Panc1 (cell line): Measurements from ENCODE around the gene RHOXF2B. TPM values are rescaled to one million over a fixed set of nuclear protein-coding genes. Genes with fewer than 3 reads are reported as not detected.

Experiments
- ATAC-seq: fragments of 200-7000 bp; cut with Tn5 transposase; 2 replicates; pipeline ENCODE4 v1.9.1; 2020; ENCODE audit warnings: mild to moderate bottlenecking, moderate library complexity
- BruUV-seq: library from RNA; stranded (reverse); fragments of 400-500 nt; replicated peaks from 2 replicates; lab custom pipeline; 2021; lab: Mats Ljungman, UMichigan
- CTCF ChIA-PET: fragments of 300-600 bp; sonication (Branson Sonifier 250); formaldehyde crosslinking; loops from one replicate; lab custom pipeline; 2022; ENCODE audit warnings: antibody characterized with exemption; lab: Charles Lee
- POLR2A ChIA-PET: fragments of 300-600 bp; sonication (Branson Sonifier 250); formaldehyde crosslinking; loops from one replicate; lab custom pipeline; 2022; ENCODE audit warnings: antibody characterized with exemption; lab: Charles Lee
- DNase-seq: peaks from one replicate; pipeline ENCODE4 v3.0.0-alpha.2; 2010; ENCODE audit warnings: low read depth, low spot score
- H3K27ac ChIP-seq: 2 replicates; pipeline ENCODE4 v1.5.1; 2011; ENCODE audit warnings: mild to moderate bottlenecking, low read length, inconsistent platforms
- H3K27me3 ChIP-seq: fragments of 200-500 bp; sonication (Bioruptor generic); 2 replicates; pipeline ENCODE4 v1.6.0; 2014; ENCODE audit warnings: low read length, inconsistent platforms; ENCODE audit not compliant: control insufficient read depth, insufficient read depth
- H3K36me3 ChIP-seq: fragments of 200-500 bp; sonication (Bioruptor generic); 2 replicates; pipeline ENCODE4 v1.5.1; 2014; ENCODE audit warnings: inconsistent platforms, mild to moderate bottlenecking, low read length, moderate library complexity; ENCODE audit not compliant: control insufficient read depth, insufficient read depth
- H3K4me1 ChIP-seq: 2 replicates; pipeline ENCODE4 v1.5.1; 2011; ENCODE audit warnings: inconsistent platforms, mild to moderate bottlenecking, low read length, moderate library complexity; ENCODE audit not compliant: control insufficient read depth, insufficient read depth
- H3K4me3 ChIP-seq, 2 experiments: 2 replicates each; pipeline ENCODE4 v1.5.1; 2011 to 2012; ENCODE audit warnings: low read depth in 2 of 2, low read length in 2 of 2, mild to moderate bottlenecking in 2 of 2, inconsistent platforms in 1 of 2, moderate library complexity in 1 of 2
- H3K9me3 ChIP-seq: fragments of 200-500 bp; sonication (Bioruptor generic); 2 replicates; pipeline ENCODE4 v1.5.1; 2014; ENCODE audit warnings: low read depth, mild to moderate bottlenecking, inconsistent platforms, low read length, moderate library complexity; ENCODE audit not compliant: control insufficient read depth, insufficient read depth
- POLR2AphosphoS5 ChIP-seq: IDR thresholded peaks from 2 replicates; pipeline ENCODE4 v1.6.1; 2012; ENCODE audit warnings: mild to moderate bottlenecking, low read depth, low read length, moderate library complexity
- REST ChIP-seq, 2 experiments: IDR thresholded peaks; 2 replicates each; pipeline ENCODE4 v1.6.1; 2011 to 2012; ENCODE audit warnings: low read depth in 2 of 2, control low read depth in 1 of 2, low read length in 1 of 2, mild to moderate bottlenecking in 1 of 2, moderate library complexity in 1 of 2; ENCODE audit not compliant: insufficient read depth in 1 of 2
- SIN3A ChIP-seq: IDR thresholded peaks from 2 replicates; pipeline ENCODE4 v1.6.1; 2012; ENCODE audit warnings: low read depth, mild to moderate bottlenecking, low read length, moderate library complexity, borderline replicate concordance; ENCODE audit not compliant: insufficient read depth
- TCF7L2 ChIP-seq: IDR thresholded peaks from 2 replicates; pipeline ENCODE4 v1.6.1; 2011; ENCODE audit warnings: mild to moderate bottlenecking, low read depth, low read length, inconsistent platforms
- in situ Hi-C: cut with HindIII; loops from 2 replicates; pipeline ENCODE4 v1.10.0; 2016; ENCODE audit warnings: low sequenced_read_pairs, low pct_unique_long_range_greater_than_20kb
- intact Hi-C: fragments of 100-400 bp; cut with micrococcal nuclease; formaldehyde crosslinking; loops from one replicate; pipeline ENCODE4 v1.10.0; 2022; ENCODE audit not compliant: unreplicated experiment
- total RNA-seq: library from RNA; stranded (reverse); gene quantifications from one replicate; pipeline ENCODE4 v1.2.1, GENCODE V29; 2021; ENCODE audit not compliant: unreplicated experiment
- TF ChIP-seq, protein P1 (sequence below): fragments of 450-650 bp; IDR thresholded peaks from 2 replicates; pipeline ENCODE4 v1.5.1; 2017; ENCODE audit warnings: mild to moderate bottlenecking

RHOXF2B gene
- total RNA-seq, 1 experiment from 2014 or later: 0.10 TPM

DNA sequence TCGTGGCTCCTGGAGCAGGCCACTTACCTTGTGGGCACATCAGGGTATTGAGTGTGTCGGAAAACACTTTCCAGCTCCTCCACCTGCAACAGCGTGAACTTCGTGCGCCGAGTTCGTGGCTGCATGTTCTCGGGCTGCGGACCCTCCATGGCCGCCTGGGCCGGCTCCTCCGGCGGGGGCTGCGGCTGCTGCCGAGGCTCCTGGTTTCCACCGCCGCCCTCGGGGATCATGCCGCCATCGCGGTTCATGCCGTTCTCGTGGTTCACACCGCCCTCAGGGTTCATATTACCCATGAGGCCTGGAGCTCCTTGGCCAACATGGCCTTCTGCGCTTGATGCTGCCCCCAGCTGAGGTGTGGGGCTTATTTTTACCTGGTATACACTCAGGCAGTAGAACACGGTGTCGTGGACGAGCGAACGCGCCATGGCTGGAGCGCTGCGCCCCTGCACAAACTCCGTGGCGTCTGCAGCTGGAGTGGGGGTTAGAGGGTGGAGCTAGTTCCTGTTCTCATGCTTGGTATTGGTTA is 38.0 kb upstream of the RHOXF2B start, which contains the start of gene RHOXF1:
TSS of gene RHOXF1 (minus strand) at position 476 of the 526 bp plus-strand sequence. CDS start at position 425, 51 bp downstream.
- no peak within 1 kb of the TSS for H3K27ac ChIP-seq
- BruUV-seq: no TSS peak
- H3K36me3 ChIP-seq: no peaks in the 10 kb centered on the region
- DNase-seq (no peak), ATAC-seq (no peak)
- H3K27me3 ChIP-seq: no peaks in the 10 kb centered on the region
- in situ Hi-C loops (no loop called here), intact Hi-C loops (no loop called here)
- no peak for TF ChIP-seq SIN3A
- CTCF ChIA-PET: no interaction called here
- no peaks in the 10 kb centered on the region for H3K9me3 ChIP-seq
- H3K4me3 ChIP-seq: no peak within 1 kb of the TSS
- no peaks in the 10 kb centered on the region for H3K4me1 ChIP-seq
- POLR2A ChIA-PET: no interaction called here

GRCh38 chrX:120111611-120112010 is 34.1 kb upstream of the RHOXF2B start:
- no peaks in the 10 kb centered on the region for H3K9me3 ChIP-seq
- in situ Hi-C loops (no loop called here), intact Hi-C loops (no loop called here)
- DNase-seq: no peak
- no peaks in the 10 kb centered on the region for H3K4me1 ChIP-seq
- no peaks in the 10 kb centered on the region for H3K36me3 ChIP-seq
- ChIA-PET POLR2A (no interaction called here), CTCF (no interaction called here)
- BruUV-seq: no TSS peak
- no peak overlapping the region for H3K4me3 ChIP-seq
- no peaks in the 10 kb centered on the region for H3K27me3 ChIP-seq
- TF ChIP-seq, protein P1, sequence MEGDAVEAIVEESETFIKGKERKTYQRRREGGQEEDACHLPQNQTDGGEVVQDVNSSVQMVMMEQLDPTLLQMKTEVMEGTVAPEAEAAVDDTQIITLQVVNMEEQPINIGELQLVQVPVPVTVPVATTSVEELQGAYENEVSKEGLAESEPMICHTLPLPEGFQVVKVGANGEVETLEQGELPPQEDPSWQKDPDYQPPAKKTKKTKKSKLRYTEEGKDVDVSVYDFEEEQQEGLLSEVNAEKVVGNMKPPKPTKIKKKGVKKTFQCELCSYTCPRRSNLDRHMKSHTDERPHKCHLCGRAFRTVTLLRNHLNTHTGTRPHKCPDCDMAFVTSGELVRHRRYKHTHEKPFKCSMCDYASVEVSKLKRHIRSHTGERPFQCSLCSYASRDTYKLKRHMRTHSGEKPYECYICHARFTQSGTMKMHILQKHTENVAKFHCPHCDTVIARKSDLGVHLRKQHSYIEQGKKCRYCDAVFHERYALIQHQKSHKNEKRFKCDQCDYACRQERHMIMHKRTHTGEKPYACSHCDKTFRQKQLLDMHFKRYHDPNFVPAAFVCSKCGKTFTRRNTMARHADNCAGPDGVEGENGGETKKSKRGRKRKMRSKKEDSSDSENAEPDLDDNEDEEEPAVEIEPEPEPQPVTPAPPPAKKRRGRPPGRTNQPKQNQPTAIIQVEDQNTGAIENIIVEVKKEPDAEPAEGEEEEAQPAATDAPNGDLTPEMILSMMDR: no peak
- no peak for TF ChIP-seq REST (IDR thresholded peaks at IDR 0.05; ENCODE audit: insufficient read depth in 1 of 2, low read depth in 2 of 2, low read length in 1 of 2)
- no peak for TF ChIP-seq TCF7L2
- no peak for TF ChIP-seq SIN3A
- no peak for TF ChIP-seq POLR2AphosphoS5
- no peak overlapping the region for H3K27ac ChIP-seq
- no peak for ATAC-seq

DNA sequence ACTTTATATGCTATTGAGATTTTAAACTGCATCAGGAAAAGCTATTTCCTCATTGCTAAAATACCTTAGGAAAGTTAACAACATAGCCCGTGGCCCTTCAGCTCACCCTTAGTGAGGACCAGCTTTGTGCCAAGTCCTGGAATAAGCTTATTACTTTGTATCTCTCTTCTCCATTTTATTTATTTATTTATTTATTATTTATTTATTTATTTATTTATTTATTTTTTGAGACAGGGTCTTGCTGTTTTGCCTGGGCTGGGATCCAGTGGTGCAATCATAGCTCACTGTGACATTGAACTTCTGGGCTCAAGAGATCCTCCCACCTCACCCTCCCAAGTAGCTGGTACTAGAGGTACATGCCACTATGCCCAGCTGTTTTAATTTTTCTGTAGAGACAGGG is 31.9 kb upstream of the RHOXF2B start:
- ATAC-seq (no peak), DNase-seq (no peak)
- in situ Hi-C loops: no loop called here
- ChIA-PET POLR2A (no interaction called here), CTCF (interaction anchor here (0.6 kb wide), 1 partner anchor 229 kb away, joined by 3 read pairs; no protein-coding TSS in a partner anchor)
- H3K9me3 ChIP-seq: no peaks in the 10 kb centered on the region
- intact Hi-C loops: no loop called here
- TF ChIP-seq POLR2AphosphoS5 (no peak), REST (IDR thresholded peaks at IDR 0.05; ENCODE audit: insufficient read depth in 1 of 2, low read depth in 2 of 2, low read length in 1 of 2) (no peak), SIN3A (no peak), TCF7L2 (no peak)
- TF ChIP-seq, protein P1: no peak
- H3K4me1 ChIP-seq: no peaks in the 10 kb centered on the region
- H3K36me3 ChIP-seq: no peaks in the 10 kb centered on the region
- H3K27ac ChIP-seq: no peak overlapping the region
- no TSS peak for BruUV-seq
- no peaks in the 10 kb centered on the region for H3K27me3 ChIP-seq
- H3K4me3 ChIP-seq: no peak overlapping the region
